GM18951 (cell line): Measurements from ENCODE around the gene ALG14.

ENCODE experiments used
- POLR2A ChIP-seq: IDR thresholded peaks from 4 replicates; pipeline ENCODE4 v1.6.1; 2011; ENCODE audit warnings: mild to moderate bottlenecking; ENCODE audit not compliant: insufficient read length, insufficient read depth; ENCODE audit errors: extremely low read depth
- in situ Hi-C: fragments of 300-500 bp; cut with MboI; formaldehyde crosslinking; loops from one replicate; pipeline ENCODE4 v1.12.0; 2022; ENCODE audit warnings: low sequenced_read_pairs, mixed read lengths, inconsistent platforms; ENCODE audit not compliant: unreplicated experiment

The ALG14 gene

GRCh38 chr1:94935476-94935875 lies 137.3 kb downstream of the ALG14 start:
- in situ Hi-C loops: no loop called here
- TF ChIP-seq POLR2A: no peak

DNA sequence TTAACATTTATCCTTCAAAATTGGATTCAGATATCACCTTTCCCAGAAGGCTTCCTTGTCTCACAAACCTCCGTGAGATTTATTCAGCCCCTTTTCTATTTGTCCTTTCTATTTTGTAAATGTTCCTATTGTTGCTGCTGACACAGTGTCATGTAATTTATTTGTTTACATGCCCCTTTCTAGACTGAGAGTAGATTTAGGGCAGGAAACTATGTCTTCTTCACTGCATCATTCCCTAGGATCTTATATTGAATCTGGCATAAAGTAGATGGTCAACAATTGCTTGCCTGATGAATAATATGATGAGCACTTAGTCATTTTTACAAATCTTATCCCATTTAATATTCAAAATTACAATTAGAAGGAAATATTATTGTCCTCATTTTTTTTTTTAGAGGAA lies 137.7 kb downstream of the ALG14 start:
- in situ Hi-C loops: no loop called here
- no peak for TF ChIP-seq POLR2A

- in situ Hi-C loops: no loop called here
- TF ChIP-seq POLR2A: no peak
Measured at GRCh38 chr1:94934551-94934950, 138.2 kb downstream of the ALG14 start.

DNA sequence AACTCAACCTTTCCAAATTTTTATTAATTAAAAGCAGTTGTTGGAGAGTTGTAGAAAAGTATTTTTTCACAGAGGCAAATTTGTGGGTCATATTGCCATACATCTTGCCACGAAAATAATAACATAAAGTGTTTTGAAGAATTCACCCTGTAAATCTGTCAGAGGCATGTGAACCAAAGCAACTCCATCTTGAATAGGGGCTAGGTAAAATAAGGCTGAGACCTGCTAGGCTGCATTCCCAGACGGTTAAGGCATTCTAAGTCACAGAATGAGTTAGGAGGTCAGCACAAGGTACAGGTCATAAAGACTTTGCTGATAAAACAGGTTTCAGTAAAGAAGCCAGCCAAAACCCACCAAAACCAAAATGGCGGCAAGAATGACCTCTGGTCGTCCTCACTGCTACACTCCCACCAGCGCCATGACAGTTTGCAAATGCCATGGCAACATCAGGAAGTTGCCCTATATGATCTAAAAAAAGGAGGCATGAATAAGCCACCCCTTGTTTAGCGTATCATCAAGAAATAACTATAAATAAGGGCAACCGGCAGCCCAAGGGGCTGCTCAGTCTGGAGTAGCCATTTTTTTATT lies 141.4 kb downstream of the ALG14 start:
- in situ Hi-C loops: no loop called here

GRCh38 chr1:94929351-94930217 lies 143.2 kb downstream of the ALG14 start:
- TF ChIP-seq POLR2A: no peak
- in situ Hi-C loops: no loop called here

More for the DNA sequence above, 141.4 kb downstream of the ALG14 start:
- TF ChIP-seq POLR2A: no peak

DNA sequence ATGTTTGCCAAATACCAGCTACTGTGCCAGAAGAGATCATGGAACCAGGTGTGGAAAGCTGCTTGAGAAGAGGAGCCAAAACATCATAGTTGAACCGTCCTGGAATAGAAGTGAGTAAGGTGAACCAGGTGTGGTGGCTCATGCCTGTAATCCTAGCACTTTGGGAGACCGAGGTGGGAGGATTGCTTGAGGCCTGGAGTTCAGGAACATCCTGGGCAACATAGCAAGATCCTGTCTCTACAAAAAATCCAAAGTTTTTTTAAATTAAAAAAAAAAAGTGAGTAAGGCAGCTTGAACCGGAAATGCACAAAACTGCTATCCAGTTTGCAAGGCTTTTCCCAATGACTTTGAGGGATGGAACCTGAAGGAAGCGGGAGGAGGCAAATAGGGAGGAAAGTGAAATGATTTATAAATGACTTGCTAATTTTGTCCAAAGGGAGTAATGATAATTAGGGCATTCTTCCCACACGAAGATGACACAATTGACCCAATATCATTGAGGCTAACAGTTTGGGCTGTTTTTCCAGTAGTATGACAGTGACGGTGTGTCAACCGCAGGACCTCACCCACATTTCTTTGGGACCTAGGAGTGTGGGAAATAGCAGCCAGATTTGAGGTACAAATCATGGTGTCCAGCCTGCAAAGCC lies 144.3 kb downstream of the ALG14 start:
- in situ Hi-C loops: no loop called here

DNA sequence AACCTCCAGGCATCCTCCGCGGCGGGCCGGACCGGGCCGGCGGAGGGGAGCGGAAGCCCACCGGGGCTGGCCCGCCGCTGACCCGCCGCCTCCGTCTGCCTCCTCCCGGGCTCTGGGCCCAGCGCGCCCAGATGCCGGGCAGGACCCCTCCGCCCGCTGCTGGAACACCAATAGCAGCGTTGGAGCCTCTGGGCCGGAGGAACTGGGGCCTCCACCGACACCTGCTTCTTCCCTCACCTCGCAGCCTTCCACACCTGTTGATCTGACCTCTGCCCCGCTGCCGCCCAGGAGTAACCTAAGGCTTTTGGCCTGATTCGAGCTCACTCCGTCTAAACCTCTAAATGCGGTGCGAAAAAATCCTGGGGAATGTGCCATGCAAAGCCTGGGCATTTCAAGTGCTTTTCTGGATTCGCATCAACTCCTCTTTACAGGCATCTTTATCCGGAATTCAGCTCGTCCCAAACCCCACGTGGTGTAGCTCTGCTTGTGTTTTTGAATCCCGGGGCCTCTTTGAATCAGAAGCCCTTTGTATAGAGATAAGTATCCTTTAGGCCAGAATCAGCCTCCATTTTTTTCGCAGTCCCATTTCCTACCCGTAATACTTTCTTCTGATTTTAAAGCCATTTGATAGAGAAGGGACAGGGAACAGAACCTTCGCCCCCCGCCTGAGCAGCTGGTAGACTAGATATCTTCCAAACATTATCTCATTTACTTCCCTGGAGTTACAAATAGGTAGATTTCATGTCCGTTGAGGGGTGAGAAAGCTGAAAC lies 145.2 kb downstream of the ALG14 start:
- peak; percentile 25 for TF ChIP-seq POLR2A
- in situ Hi-C loops: no loop called here

More for the DNA sequence above, 144.3 kb downstream of the ALG14 start:
- TF ChIP-seq POLR2A: no peak

GRCh38 chr1:94926915-94927404 lies 145.8 kb downstream of the ALG14 start, which contains the start of gene CNN3:
TSS of gene CNN3 (minus strand) at chr1:94927110. CDS start at chr1:94926894, 216 bp downstream.
- in situ Hi-C loops: no loop called here
- TF ChIP-seq POLR2A: peak; percentile 69

- in situ Hi-C loops: no loop called here
- no peak for TF ChIP-seq POLR2A
Measured at GRCh38 chr1:94926126-94926914, 146.4 kb downstream of the ALG14 start.

DNA sequence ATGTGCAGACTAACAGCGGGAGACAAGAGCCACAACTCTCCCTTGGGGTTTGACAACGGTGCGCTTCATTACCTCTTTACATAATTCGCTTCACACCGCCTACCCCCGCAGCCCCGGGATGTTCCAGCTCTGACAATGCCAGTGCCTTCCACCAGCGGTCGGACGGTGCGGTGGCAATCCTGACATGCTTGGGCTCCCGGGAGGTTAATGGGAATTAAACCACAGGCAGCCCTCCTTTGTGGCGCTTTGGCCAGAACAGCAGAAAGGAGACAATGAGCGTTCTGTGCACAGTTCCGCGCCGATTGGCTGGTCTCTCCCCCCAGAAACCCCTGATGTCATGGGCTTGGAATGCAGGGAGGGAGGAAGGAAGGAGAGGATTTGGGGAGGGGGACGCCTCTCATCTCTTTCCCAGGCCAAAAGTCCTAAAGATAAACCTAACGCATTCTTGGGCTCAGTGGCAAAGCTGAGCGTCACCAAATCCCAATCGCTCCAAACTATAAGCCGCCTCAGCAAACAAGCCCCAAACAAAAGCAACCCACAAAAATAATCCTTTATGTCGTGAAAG lies 147.1 kb downstream of the ALG14 start:
- in situ Hi-C loops: no loop called here
- no peak for TF ChIP-seq POLR2A

- in situ Hi-C loops: no loop called here
- no peak for TF ChIP-seq POLR2A
Measured at GRCh38 chr1:94925004-94925403, 147.7 kb downstream of the ALG14 start.
